ENCODE data around the gene FSTL4. TPM values are rescaled to one million over a fixed set of nuclear protein-coding genes. Genes with fewer than 3 reads are reported as not detected.

FSTL4 gene
- polyA plus RNA-seq, 1 donor from 2014 or later = 0.57 TPM

DNA sequence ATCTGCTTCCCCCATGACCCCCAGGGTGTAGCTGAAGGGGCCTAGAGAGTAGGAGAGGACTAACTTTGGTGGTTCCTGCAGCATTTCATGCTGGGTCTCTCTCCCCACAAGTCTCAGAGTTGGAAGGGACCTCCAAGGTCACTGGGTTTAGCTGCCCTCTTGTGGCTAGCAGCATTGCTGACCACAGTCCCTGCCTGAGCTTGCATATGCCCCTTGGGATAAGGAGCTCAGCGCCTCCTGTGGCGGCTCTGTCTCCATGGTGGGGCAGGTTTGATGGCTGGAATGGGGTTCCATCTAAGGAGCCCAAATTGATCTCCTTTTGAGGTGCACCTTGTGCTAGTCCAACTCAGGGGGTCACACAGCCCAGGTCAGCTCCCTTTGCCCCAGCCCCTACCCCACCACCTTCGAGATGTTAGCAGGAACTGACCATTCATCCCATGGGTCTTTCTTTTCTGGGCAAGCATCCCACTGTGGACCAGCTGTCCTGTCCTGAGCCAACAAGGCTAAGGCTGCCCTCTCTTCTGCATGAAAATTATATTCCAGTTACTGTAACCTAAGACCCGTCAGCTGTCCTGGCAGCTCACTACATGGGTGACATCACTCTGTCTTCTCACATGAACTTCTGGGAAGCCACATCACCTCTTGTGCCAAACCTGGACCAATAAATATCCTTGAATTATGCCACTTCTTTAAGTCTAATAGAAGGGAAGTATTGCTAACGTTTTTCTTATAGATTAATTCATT, 364.3 kb downstream of the FSTL4 start:
- H3K79me2 ChIP-seq (replicated peaks; ENCODE audit: insufficient read depth, low read length) = no peaks in the 10 kb centered on the region
- no peaks in the 10 kb centered on the region for H3K36me3 ChIP-seq (ENCODE audit: insufficient read depth, low read length)
- H3K9ac ChIP-seq (ENCODE audit: low read length) = no peak overlapping the region
- no peak overlapping the region for H3K27ac ChIP-seq (ENCODE audit: low read length)
- H3K9me3 ChIP-seq (ENCODE audit: low read length) = no peaks in the 10 kb centered on the region
- H3K4me2 ChIP-seq (ENCODE audit: low read length) = no peak overlapping the region
- H3K4me3 ChIP-seq (ENCODE audit: low read length) = no peak overlapping the region
- H3F3A ChIP-seq (ENCODE audit: insufficient read depth, low read length, poor library complexity, severe bottlenecking) = no peaks in the 10 kb centered on the region
- H4K20me1 ChIP-seq (ENCODE audit: insufficient read depth) = no peaks in the 10 kb centered on the region
- no peak overlapping the region for H2AFZ ChIP-seq (ENCODE audit: low read depth, low read length)
- H3K27me3 ChIP-seq (ENCODE audit: insufficient read depth, low read depth, low read length) = no peaks in the 10 kb centered on the region
- no peak for TF ChIP-seq POLR2AphosphoS5 (IDR thresholded peaks at IDR 0.05)
- no peak for TF ChIP-seq EP300 (conservative IDR thresholded peaks at IDR 0.05; ENCODE audit: poor library complexity, severe bottlenecking)
- H3K9me2 ChIP-seq (ENCODE audit: insufficient read depth, low read length) = no peaks in the 10 kb centered on the region

DNA sequence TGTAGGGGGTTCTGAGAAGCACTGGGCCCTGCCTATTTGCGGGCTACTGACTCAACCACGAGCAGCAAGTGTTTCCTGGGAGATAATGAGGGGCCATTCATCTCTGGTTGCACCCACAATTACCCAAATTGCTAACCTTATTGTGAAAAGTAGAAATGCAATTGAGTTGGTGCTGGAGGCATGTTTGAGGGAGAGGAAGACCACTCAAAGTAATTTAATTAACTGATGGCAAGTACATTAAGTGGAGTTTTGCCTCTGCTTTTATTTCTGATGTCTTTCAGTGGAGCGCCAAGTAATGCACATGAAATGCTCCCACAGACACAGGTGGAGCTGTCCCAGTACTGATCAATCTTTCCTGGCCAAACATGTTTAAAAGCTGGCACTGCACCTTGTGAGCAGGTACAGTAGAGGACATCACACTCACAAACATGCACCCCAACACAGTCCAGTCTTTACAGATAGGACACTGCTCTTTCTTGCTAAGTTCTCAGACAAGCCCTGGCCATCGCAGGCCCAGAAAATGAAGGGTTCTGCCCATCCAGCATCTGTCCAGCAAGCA, 365.1 kb downstream of the FSTL4 start:
- Histone ChIP-seq H4K20me1 (ENCODE audit: insufficient read depth) (no peaks in the 10 kb centered on the region), H3K27ac (ENCODE audit: low read length) (no peak overlapping the region), H3K36me3 (ENCODE audit: insufficient read depth, low read length) (no peaks in the 10 kb centered on the region), H3K79me2 (replicated peaks; ENCODE audit: insufficient read depth, low read length) (no peaks in the 10 kb centered on the region), H3F3A (ENCODE audit: insufficient read depth, low read length, poor library complexity, severe bottlenecking) (no peaks in the 10 kb centered on the region), H3K27me3 (ENCODE audit: insufficient read depth, low read depth, low read length) (no peaks in the 10 kb centered on the region), H3K4me3 (ENCODE audit: low read length) (no peak overlapping the region), H3K9me2 (ENCODE audit: insufficient read depth, low read length) (no peaks in the 10 kb centered on the region), H3K9me3 (ENCODE audit: low read length) (no peaks in the 10 kb centered on the region), H2AFZ (ENCODE audit: low read depth, low read length) (no peak overlapping the region), H3K4me2 (ENCODE audit: low read length) (no peak overlapping the region), H3K9ac (ENCODE audit: low read length) (no peak overlapping the region)
- TF ChIP-seq EZH2 (IDR thresholded peaks at IDR 0.05; ENCODE audit: borderline replicate concordance, insufficient read depth, low read length, poor library complexity, severe bottlenecking) (no peak), SMC3 (conservative IDR thresholded peaks at IDR 0.05; ENCODE audit: poor library complexity) (no peak), RAD21 (conservative IDR thresholded peaks at IDR 0.05) (no peak), POLR2AphosphoS5 (IDR thresholded peaks at IDR 0.05) (no peak), EP300 (conservative IDR thresholded peaks at IDR 0.05; ENCODE audit: poor library complexity, severe bottlenecking) (no peak), MXI1 (conservative IDR thresholded peaks at IDR 0.05; ENCODE audit: poor library complexity, severe bottlenecking) (no peak), TAF1 (IDR thresholded peaks at IDR 0.05; ENCODE audit: low read depth) (no peak)
- TF ChIP-seq, protein P1, sequence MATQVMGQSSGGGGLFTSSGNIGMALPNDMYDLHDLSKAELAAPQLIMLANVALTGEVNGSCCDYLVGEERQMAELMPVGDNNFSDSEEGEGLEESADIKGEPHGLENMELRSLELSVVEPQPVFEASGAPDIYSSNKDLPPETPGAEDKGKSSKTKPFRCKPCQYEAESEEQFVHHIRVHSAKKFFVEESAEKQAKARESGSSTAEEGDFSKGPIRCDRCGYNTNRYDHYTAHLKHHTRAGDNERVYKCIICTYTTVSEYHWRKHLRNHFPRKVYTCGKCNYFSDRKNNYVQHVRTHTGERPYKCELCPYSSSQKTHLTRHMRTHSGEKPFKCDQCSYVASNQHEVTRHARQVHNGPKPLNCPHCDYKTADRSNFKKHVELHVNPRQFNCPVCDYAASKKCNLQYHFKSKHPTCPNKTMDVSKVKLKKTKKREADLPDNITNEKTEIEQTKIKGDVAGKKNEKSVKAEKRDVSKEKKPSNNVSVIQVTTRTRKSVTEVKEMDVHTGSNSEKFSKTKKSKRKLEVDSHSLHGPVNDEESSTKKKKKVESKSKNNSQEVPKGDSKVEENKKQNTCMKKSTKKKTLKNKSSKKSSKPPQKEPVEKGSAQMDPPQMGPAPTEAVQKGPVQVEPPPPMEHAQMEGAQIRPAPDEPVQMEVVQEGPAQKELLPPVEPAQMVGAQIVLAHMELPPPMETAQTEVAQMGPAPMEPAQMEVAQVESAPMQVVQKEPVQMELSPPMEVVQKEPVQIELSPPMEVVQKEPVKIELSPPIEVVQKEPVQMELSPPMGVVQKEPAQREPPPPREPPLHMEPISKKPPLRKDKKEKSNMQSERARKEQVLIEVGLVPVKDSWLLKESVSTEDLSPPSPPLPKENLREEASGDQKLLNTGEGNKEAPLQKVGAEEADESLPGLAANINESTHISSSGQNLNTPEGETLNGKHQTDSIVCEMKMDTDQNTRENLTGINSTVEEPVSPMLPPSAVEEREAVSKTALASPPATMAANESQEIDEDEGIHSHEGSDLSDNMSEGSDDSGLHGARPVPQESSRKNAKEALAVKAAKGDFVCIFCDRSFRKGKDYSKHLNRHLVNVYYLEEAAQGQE (IDR thresholded peaks at IDR 0.05; ENCODE audit: borderline replicate concordance) = no peak
- TF ChIP-seq, protein P2, sequence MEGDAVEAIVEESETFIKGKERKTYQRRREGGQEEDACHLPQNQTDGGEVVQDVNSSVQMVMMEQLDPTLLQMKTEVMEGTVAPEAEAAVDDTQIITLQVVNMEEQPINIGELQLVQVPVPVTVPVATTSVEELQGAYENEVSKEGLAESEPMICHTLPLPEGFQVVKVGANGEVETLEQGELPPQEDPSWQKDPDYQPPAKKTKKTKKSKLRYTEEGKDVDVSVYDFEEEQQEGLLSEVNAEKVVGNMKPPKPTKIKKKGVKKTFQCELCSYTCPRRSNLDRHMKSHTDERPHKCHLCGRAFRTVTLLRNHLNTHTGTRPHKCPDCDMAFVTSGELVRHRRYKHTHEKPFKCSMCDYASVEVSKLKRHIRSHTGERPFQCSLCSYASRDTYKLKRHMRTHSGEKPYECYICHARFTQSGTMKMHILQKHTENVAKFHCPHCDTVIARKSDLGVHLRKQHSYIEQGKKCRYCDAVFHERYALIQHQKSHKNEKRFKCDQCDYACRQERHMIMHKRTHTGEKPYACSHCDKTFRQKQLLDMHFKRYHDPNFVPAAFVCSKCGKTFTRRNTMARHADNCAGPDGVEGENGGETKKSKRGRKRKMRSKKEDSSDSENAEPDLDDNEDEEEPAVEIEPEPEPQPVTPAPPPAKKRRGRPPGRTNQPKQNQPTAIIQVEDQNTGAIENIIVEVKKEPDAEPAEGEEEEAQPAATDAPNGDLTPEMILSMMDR (IDR thresholded peaks at IDR 0.05; ENCODE audit: poor library complexity, severe bottlenecking) = no peak

Measured in neural cell (in vitro differentiated cells).